COLO829 (cell line): ENCODE results near the gene RBM43.
"Not testable (repeated sequence)": the region's sequence is repeated elsewhere in the genome, so short reads cannot be mapped to it uniquely, and the experiment has no call there.

Source experiments
- DNase-seq: peaks from one replicate; pipeline ENCODE4 v3.0.0; 2012; ENCODE audit warnings: low spot score

RBM43 gene

GRCh38 chr2:151261231-151261976 lies at the start of gene RBM43:
Gene RBM43 (minus strand): TSS chr2:151261863. CDS start chr2:151261727, 136 bp downstream.
- DNase-seq = peak; percentile 85

DNA sequence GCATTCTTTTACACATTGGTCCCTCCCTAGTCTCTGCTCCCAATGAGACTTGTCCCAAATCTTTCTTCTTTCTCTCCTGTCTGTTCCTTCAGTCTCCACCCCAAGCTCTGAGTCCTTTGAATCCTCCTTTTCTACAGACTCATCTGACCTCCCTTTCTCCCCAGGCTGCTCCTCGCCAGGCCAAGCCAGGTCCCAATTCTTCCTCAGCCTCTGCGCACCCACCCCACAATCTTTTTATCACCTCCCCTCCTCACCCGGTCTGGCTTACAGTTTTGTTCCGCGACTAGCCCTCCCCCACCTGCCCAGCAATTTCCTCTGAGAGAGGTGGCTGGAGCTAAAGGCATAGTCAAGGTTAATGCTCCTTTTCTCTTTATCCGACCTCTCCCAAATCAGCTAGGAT lies 48.6 kb upstream of the RBM43 start:
- DNase-seq = not testable (repeated sequence)

- peak; percentile 92 for DNase-seq
Measured at GRCh38 chr2:151306621-151307020, 45.0 kb upstream of the RBM43 start.

DNA sequence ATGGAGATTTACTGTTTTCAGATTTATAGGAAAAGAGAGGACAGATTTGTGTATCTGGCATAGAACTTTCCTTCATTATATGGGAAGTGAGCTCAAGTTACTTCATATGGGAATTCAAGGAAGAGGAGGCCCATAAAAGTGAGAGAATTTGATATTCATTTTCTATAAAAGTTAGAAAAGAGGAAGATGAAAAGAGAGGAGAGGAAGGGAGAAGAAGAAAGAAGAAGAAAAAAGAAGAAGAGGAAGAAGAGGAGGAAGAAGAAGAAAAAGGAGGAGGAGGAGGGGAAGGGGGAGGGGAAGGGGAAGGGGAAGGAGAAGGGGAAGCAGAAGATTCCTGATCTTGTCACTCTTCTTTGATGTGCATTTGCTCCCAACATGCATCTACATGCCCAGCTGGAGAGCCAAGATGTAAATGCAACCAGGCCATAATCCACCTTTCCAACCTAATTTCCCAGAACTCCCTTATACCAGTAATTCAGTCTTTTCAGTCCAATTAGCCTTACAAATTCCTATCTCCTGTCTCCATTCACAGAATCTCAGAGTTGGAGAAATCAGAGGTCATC lies 43.5 kb upstream of the RBM43 start:
- no peak for DNase-seq

DNA sequence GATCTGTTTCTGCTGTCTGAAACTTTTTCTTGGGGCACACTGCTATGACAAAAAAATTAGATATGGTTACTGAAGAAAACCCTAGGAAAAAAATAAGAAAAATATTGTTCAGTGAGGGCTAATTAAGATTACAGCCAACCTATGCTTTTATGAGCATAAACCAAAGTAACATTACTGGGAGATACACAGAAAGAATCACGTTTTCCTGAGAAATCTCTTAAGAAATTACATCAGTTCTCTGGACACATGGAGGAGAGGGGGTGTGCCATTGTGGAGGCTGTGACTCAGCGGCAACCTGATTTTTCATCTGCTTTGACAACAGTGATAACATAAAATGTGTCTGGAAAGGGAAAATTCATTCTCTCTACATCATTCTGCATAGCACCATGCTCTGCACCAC lies 41.2 kb upstream of the RBM43 start:
- no peak for DNase-seq

GRCh38 chr2:151302404-151302803 lies 40.7 kb upstream of the RBM43 start:
- no peak for DNase-seq

DNA sequence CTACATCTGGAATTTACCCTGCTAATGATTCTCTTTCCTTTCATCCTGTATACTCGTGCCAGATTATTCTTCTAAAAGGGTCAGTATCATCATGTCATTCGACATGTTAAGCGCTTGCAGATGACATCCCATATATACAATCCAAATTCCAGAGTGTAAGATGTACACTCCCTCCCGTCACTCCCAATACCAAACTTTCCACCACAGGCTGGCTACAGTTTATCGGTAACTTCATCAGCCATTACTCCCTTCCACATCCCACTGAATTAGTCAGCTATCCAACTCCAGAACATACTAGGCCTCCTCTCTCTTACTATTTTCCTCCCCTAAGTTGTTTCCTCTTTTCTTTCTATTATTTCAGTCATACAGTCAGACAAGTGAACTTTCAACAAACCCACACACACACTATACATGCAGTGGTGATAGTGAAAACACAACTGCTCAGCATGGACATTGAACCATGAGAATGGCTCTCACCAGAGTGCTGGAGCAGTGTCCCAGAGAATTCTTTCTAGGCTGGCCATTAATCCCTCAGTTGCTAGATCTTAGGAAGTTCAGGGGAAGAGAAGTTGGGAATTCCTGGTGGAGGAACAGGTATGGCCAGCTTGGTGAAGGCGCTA lies 38.4 kb upstream of the RBM43 start:
- no peak for DNase-seq

DNA sequence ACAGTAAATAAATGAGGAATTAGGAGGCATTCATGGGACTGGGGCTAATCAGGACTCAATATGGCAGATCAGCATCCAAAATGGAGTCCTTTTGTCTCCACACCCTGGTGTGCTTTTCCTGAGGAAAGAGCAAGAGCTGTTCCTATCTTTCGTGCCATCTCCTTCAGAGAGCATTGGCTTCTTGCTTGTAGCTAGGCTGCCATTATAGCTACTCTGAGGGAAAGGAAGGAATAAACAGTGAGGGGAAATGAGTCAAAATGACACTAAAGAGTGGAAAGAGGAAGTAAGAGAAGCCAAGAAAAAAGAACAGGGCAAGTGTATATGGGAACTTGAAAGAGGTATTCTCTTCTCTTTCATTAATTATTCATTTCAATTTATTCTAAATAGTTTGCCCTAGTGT lies 36.2 kb upstream of the RBM43 start:
- DNase-seq = no peak

DNA sequence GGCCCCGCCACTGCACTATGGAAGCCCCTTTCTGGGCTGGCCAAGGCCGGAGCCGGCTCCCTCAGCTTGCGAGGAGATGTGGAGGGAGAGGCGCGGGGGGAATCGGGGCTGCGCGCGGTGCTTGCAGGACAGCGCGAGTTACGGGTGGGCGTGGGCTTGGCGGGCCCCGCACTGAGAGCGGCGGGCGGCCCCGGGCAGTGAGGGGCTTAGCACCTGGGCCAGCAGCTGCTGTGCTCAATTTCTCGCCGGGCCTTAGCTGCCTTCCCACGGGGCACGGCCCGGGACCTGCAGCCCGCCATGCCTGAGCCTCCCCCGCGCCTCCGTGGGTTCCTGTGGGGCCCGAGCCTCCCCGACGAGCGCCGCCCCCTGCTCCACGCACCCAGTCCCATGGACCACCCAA lies 34.3 kb upstream of the RBM43 start:
- not testable (repeated sequence) for DNase-seq

GRCh38 chr2:151292546-151292945 lies 30.9 kb upstream of the RBM43 start:
- no peak for DNase-seq

DNA sequence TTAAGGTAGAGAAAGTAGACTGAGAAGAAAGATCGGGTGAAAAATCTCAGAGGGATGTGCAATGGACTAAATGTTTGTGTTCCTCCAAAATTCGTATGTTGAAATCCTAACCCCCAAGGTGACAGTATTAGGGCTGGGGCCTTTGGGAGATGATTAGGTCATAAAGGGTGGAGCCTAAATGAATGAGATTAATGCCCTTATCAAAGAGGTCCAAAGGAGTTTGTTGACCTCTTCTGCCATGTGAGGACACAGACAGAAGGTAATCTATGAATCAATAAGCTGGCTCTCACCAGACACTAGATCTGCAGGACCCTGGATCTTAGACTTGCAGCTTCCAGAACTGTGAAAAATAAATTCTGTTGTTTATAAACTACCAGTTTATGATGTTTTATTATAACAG lies 30.5 kb upstream of the RBM43 start:
- no peak for DNase-seq

DNA sequence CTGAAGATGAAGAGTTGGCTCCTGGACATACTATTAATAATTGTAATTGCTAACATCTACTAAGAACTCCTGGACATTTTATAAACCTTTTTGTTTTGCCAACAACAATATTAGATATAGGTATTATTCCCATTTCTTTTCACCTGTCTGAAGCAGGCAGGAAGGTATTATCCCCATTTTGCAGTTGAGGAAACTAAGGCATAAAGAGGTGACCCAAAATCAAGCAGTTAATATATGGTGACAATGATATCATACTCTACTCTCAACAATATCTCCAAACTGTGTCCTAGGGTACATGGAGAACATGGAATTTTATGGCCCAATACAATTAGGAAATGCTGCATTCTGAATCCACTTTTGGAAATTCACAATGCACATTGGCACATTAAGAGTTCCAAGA lies 29.6 kb upstream of the RBM43 start:
- DNase-seq = no peak

GRCh38 chr2:151289972-151290866 lies 28.6 kb upstream of the RBM43 start:
- DNase-seq = no peak

DNA sequence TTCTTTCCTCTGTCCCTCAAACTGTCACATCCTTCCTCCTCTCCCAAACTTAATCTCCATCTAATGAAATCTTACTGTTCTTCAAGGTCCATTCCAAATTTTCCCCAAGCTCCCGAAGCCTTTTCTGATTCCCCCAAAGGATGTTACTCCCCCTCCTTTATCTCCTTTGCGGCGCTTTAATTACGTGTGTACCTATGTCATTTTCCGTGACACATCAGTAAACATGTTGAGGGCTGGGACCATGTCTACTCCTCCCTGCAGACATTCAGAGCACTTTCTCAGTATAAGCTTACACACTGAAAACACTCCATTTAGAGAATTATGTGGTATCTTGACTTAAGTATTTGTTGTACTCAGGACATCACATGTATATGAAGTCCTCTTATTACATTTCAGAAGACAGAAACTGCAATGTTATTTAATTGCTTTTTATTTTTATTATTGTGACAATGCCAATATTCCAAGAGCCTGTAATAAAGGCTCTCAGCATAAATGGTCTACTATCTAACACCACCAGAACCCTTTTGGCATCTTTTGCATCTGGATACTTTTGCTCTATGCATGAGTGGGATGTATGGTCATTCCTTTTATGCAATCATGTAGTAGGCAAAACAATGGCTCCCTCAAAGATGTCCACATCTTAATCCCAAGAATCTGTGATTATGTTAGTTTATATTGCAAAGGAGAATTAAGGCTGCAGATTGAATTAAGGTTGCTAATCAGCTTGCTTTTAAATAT lies 26.0 kb upstream of the RBM43 start:
- no peak for DNase-seq

DNA sequence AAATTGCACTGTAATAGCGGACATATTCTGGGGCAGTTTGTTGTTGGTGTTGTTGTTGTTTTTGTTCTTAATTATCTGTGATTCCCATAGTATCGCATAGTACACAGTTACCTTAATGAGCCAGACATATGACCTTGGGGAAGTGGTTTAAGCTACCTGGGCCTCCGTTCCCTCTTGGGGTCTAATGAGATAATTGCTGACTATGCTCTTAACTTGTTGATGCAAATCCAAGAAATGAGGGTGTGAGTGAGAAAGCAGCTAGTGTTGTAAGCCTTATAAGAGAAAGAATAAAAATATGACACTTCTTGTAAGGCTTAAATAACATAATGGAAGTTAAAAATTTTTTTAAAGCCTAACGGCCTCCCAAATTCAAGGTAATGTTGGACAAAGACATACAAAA lies 20.7 kb upstream of the RBM43 start:
- no peak for DNase-seq

GRCh38 chr2:151280271-151280670 lies 18.6 kb upstream of the RBM43 start:
- no peak for DNase-seq

GRCh38 chr2:151278487-151278886 lies 16.8 kb upstream of the RBM43 start:
- no peak for DNase-seq

GRCh38 chr2:151277067-151277466 lies 15.4 kb upstream of the RBM43 start:
- no peak for DNase-seq

DNA sequence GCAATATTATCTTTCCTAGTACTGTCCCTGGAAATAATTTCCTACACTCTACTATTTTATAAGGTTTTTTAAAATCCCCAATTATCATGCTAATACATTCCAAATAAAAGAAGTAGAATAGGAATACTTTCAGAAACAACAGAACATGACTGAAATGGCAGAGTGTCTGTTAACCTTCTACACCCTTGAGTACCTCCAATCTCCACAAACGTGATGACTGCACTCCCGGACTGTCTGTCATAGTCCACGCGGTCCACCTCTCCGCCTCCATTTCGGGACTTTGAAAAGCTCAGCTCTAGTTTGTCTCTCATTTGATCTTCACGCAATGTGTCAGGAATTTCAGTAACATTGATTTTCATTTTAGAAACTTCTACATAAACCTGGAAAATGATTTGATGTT lies 13.6 kb upstream of the RBM43 start:
- DNase-seq = no peak

GRCh38 chr2:151271824-151272223 lies 10.2 kb upstream of the RBM43 start:
- peak; percentile 82 for DNase-seq

- no peak for DNase-seq
Measured at GRCh38 chr2:151269798-151270568, 8.3 kb upstream of the RBM43 start.
